COLO668 (cell line): ENCODE results near the gene CXCR5.
A peak's percentile ranks its signal among the peaks of the same experiment; 100 is the strongest.

Experiments
- DNase-seq: peaks from one replicate; lab custom pipeline; 2025; ENCODE audit not compliant: unreplicated experiment; lab: John Stamatoyannopoulos, UW

CXCR5 gene

DNA sequence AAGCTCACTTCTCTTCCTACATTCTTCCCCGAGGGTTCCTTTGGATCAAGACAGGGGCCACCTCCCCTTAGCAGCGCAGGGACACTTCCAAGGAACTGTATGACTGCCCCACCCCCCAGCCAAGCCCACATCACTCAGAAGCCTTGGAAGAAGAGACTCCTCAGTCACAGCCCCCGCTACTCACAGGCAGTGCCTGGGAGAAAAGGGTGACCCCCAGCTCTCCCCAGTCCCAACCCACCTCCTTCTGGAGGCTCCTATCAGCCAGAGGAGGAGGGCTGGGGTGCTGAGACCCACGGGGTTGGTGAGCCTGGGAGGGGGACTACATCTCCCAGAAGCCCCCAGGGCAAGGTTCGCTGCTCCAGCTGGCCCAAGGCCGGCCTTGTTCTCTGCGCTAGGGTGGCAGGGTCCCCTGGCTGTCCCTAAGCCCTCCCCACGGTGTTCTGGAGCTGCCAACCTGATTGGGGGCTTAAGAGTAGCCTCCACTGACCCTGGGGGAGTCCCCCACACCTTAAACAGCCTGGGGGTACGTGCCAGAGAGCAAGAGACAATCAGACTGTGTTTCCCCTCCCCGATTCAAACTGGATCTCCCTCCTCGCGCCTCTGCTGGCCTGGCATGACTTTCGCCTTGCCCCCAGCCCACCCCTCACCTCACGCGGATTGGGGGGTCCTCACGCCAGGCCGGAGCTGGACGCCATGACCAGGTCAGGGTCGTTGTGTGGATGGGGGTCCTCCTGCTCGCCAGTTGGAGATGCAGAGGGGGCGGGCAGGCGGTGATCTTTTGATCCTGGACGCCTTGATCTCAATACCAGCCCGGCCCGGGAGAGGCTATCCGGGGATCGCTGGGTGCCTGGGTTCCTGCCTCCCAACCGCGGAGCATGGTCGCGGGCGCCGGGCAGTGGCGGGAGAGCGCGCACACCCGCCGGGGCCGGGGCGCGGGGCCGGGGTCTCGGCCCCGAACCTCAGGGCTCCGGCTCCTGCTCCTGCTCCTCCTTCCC, 41.2 kb downstream of the CXCR5 start:
- peak; percentile 65 for DNase-seq

DNA sequence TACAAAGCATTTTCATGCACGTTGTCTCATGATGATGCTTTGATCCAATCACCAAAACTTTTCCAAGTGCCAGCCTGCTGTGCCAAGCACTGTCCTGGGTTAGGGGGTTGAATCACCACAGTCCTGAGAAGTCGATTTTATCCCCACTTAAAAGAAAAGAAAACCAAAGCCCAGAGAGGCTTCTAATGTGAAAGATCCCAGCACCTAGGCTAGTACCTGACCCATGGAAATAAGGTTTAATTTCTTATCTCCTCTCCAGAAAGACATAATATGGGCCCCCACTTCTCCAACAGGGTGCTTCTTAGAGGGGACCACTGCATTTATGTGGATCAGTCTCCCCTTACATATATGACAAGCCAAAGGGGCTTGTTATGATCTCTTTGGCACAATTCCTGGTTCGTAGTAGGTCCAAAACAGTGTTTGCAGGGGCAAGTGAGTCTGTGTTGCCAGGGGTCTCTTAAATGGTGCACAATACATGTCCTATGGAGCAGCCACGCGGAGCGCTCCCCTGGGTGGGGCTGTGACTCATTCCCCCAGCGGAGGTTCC, 43.9 kb downstream of the CXCR5 start:
- DNase-seq, result no peak

DNA sequence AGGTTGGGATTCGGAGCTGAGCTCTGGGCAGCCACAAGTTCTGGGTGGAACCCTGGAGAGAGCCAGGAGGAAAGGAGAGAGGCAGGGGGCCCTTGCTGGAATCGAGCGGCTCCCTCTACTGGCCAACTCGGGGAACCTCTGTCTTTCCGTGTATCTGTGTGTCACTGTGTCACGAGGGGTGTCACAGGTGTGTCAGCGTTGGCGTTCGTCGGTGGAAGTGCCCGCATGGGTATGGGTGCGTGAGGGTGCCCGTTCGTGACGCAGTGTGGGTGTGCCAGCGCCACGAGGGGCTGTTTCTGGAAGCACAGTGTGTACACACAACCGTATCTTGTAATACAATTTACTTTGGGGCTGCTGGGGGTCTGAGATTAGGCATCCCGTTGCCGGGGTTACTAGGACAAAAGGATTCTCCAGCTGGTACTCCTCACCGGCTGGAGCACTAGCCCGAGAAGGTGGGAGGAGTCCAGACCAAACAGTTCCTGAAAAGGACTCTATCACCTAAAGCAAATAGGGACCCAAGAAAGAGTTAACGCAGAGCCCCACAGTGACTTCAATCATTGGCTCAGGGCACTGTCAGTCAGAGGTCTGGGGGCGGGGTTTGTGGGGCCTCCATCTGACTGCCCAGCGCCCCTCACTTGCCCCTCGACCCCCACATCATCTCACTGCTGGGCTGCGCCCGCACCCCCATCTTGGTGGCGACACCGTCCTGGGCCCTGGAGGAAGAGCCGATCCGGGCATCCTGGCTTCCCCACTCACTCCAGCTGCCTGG, 44.6 kb downstream of the CXCR5 start:
- DNase-seq, result peak; percentile 91

DNA sequence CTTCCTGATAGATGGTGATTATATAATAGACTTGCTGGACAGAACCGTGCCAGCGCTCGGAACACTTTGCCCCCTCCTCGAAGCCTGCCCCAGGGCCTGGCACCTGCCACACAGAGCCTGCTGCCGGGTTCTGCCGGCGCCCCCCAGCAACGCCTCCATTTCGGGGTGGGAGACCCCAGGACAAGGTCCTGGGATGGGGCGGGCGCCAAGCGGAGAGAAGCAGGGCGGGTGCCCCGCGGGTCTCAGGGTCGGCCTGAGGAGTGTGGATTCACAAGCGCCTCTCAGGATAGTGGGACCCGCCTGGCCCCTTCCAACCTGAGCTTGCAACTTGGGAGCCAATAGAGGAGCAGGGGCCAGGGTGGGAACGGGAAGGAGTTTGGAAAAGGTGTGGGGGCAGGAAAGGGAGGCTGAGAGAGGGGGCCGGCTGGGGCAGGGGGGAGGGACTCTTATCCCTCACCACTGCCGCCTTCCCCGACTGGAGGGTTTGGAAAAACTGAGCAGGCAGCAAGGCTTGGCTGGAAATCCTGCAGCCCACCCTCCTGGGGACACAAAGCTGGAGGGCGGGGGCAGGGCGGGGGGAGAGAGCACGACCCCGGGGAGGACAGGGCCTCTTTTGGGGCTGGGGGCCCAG, 45.3 kb downstream of the CXCR5 start:
- peak; percentile 65 for DNase-seq

DNA sequence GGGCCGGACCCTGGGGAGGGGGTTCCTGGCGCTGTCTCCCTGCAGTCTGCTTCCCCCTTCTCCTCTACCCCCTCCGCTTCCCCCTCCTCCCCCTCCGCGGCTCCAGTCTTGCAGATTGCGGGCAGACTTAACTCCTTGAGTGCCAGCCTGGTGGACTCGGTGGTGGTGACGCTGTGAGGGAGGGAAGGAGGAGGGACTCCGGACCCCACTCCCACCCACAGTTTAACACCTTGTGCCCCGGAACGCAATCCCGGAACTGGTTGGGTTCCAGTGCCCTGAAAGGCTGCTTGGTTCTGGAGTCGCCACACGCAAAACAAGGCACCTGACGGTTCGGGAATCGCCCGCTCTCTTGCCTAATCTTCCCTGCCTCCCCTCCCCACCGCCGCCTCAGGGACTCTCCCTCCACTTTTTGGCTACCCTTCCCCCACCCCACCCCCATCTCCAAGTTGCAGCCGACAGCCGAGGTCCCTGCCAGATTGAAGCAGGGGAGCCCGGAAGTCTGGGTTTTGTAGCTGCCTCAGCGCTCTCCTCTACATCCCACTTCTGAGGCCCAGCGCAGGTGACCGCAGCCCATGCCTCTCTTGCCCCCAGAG, 45.9 kb downstream of the CXCR5 start:
- DNase-seq, result peak; percentile 74

DNA sequence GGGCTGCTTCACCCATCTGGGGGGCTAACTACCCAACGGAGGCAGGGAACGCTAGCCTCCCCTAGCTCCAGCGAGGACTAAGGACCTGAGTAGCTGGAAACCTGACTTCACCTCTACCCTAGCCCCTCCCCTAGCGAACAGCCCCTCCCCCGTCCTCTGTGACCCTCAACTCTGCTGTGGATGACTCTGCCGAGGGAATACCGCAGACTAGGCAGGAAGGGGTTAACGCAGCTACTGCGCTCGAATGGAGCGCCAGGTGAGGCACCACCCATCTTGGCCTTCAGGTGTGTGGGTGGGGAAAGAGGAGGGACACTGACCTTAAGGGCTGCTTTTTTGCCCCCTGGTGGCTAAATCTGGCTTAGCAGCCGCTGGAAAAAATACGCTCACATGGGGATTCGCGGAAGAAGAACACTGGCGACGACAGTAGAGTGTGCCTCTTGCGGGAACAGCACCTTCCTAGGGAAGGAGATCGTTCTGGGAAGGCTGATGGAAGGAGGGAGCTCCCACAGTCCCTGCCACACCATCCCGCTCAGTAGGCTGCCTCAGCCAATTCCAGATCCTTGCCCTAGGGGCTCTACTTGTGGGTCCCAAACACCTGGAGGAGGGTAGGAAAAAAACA, 46.5 kb downstream of the CXCR5 start:
- peak; percentile 94 for DNase-seq

DNA sequence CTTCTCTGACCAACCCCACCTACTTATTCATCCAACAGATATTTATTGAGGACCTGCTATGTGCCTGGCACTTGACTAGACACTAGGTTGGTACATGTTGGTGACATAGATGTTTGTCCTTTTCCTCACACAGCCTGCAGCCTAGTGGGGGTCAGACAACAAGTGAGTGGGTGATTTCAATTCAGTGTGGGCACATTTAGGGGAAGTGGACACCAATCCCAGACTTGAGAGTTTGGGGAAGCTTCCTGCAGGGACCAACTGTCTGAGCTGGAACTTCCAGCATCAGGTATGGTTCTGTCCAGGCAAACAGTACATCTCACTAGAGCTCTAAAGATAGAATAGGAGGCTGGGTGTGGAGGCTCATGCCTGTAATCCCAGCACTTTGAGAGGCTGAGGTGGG, 47.9 kb downstream of the CXCR5 start:
- DNase-seq, result no peak

DNA sequence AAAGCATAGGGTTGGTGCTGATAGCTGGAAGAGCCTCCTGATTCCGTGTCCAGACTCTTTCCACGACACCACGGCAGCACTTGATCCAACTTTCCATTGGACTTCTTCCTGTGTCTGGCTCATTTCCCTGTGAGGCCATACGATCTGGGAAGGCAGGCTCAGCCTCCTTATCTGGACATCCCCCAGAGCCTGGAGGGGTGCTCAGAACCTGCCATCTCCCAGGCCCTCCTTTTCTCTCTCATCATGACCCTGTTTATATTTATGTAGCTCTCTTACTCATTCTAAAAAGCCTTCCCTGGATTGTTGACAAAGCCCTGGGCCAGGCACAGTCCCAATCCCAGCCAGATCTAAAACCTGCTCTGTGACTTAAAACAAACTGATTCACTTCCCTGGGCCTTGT, 49.8 kb downstream of the CXCR5 start:
- no peak for DNase-seq

DNA sequence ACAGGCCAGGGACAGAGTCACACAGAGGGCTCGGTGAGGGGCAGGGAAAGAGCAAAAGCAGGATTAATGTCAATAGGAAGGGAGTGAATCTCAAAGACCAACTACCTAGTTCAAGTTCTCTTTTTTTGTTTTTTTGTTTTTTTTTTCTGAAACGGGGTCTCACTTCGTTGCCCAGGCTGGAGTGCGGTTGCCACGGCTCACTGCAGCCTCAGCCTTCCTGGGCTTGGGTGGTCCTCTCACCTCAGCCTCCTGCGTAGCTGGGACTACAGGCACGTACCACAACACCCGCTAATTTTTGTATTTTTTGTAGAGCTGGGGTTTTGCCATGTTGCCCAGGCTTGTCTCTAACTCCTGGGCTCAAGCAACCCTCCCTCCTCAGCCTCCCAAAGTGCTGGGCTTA, 51.7 kb downstream of the CXCR5 start:
- no peak for DNase-seq

DNA sequence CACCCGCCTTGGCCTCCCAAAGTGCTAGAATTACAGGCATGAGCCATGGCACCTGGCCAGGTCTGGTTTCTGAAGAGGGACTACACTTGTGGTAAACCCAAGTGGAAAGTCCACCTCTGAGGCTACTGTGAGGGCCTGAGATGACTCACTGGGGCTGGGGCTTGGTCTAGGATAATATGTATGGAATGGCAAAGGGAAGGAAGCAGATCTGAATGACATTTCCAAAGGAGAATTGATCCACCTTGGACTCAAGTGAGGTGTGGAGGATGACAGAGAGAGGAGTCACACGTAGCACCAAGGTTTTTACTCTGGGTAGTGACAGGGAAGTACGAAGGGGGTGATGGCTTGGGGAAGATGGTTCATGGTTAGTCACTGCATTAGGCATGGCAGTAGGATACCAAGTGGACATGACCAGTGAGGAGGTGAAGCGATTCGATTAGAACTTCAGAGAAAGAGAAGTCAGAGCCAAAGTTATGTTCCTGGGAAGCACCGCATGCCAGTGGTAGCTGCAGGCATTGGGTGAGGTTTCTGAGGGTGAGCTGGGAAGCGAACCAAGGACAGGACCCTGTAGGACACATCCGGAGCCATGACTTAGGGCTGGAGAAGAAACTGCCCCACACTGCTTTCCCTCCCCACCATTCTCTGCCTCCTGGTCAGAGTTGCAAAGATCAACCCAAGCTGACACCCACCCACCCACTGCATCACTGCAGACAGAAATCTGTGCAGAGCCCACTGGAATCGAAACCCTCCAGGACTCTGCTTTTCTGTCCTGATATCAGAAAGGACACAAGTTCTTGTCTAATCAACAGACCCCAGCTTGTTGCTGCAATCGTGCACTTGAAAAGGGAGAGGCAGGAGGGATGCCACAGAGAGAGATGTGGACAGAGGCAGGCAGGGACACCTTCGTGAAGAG, 55.1 kb downstream of the CXCR5 start:
- DNase-seq, result no peak

DNA sequence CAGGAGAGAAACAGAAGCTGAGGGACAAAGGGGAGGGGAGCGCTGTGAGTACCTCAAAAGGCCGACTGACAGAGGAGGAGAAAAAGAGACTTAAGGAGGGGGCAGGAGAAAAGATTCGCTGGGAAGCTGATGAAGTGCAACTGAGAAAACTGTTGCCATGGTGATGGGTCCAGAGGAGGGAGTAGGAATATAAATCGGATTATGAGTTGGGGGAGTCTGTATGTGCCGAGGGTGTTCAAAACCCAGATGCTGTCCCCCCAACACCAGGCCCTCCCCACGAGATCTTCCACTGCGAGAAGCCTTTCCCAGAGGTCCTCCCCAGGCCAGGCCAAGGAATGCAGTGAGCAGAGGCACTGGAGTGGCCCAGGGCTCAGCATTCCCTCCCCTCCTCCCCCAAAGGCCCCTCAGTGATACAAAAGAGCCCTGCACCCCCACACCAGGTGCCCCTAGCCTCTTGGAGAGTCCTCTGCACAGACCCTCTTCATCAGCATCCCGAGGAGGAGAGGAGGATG, 55.8 kb downstream of the CXCR5 start:
- DNase-seq, result no peak

DNA sequence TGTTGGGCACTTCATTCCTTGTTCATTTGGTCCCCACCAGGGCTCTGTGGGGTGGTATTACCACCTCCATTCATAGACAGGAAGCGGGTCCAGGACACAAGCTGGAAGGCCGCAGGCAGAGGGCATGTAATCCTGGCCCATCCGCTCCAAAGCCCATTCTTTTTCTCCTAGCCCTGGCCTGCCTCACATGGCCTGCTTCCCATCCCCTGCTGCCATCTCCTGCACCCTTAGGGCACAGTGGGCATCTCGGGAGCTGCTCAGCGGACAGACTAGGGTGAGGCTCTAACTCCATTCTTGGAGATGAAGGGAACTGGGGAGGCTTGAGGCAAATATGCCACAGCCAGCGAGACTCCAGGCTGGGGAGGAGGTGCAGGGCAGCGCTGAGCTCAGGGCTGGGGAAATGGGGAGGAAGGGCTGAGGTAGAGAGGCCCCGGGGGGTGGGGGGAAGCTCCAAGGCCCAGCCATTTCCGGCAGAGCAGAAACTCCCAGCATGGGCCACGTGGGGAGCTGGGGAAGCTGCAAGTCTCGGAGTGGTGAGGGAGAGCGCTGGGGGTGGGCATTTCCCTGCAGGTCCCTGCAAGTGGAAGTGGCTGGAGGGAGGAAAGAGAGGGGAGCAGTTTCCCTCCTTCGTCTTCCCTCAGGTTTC, 56.4 kb downstream of the CXCR5 start:
- DNase-seq, result no peak

DNA sequence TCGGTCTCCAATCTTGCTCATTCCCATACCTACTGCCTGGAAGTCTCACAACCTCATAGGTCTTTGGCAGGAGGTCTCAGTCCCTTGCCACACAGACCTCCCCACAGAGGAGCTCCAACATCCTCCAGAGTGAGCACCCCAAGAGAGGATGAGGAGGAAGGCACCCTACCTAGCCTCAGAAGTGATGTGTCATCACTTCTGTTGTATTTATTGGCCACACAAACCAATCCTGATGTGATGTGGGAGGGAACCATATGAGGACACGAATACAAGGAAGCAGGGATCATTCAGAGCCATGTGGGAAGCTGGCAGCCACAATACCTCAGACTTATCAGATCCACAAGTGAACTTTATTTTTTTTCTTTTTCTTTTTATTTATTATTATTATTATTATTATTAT, 63.4 kb downstream of the CXCR5 start:
- DNase-seq, result no peak
